Measurements from ENCODE around the gene PGAM5.
"Not testable (repeated sequence)": the region's sequence is repeated elsewhere in the genome, so short reads cannot be mapped to it uniquely, and the experiment has no call there.

The PGAM5 gene

DNA sequence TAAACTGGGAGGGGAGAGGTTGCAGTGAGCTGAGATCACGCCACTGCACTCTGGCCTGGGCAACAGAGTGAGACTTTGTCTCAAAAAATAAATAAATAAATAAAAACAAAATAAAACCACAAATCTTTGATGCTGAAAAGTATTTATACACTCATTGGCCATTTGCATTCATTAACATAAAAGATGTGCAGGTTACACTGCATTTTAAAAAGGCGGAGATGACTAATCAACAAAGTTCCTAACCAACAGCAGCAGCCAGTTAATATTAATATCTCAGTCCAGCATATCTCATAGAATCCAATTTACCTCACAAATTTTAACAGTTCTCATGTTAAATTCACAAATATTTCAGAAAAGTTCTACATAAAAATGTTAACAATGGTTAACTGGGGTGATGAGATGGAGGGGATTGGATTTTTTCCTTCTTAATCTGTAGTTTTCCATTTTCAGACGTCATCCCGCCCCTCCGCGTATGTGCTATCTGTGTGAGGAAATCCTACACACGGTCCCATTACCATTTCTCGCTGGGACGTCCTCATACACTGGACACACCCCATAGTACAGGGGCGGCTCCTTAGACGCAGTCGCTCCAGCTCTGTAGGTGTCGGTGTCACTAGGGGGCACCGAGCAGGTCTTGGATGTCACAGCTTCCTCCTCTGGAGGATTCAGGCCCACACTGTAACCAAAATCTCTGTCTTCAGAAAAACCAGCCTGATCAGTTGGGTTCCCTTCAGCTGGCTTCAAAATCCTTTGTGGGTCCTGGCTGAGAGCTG lies 43.7 kb downstream of the PGAM5 start:
- DNase-seq: no peak

GRCh38 chr12:132758825-132759224 lies 48.2 kb downstream of the PGAM5 start:
- DNase-seq: not testable (repeated sequence)

- no peak for DNase-seq
Measured at GRCh38 chr12:132759359-132759758, 48.7 kb downstream of the PGAM5 start.

GRCh38 chr12:132761032-132761920 lies 50.6 kb downstream of the PGAM5 start, which contains the start of gene ANKLE2:
Gene ANKLE2 (minus strand): TSS chr12:132761832. CDS start chr12:132761798, 34 bp downstream.
- DNase-seq: peak; percentile 64

GRCh38 chr12:132761921-132762583 lies 51.4 kb downstream of the PGAM5 start:
- peak; percentile 94 for DNase-seq

DNA sequence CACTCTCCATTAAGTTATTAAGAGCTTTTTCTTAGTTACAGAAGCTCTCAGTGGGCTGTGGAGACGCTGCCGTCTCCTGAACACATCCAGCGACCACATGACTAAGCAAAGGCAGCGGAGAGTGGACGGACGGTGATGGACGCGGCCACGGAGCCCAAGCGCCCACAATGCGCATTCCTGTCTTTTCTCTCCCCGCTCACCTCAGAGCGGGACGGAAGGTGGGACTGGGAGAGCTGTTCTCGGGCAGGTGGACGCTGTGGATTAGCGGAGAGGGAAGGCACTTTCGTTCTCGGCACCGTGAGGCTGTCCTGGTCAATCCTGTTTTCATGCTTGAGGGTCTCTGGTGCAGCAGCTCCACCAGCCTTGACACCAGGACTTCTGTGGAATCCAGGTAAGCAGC lies 53.6 kb downstream of the PGAM5 start:
- no peak for DNase-seq

GRCh38 chr12:132765361-132765760 lies 54.7 kb downstream of the PGAM5 start:
- DNase-seq: no peak

- DNase-seq: peak; percentile 36
Measured at GRCh38 chr12:132766380-132767085, 55.9 kb downstream of the PGAM5 start.

DNA sequence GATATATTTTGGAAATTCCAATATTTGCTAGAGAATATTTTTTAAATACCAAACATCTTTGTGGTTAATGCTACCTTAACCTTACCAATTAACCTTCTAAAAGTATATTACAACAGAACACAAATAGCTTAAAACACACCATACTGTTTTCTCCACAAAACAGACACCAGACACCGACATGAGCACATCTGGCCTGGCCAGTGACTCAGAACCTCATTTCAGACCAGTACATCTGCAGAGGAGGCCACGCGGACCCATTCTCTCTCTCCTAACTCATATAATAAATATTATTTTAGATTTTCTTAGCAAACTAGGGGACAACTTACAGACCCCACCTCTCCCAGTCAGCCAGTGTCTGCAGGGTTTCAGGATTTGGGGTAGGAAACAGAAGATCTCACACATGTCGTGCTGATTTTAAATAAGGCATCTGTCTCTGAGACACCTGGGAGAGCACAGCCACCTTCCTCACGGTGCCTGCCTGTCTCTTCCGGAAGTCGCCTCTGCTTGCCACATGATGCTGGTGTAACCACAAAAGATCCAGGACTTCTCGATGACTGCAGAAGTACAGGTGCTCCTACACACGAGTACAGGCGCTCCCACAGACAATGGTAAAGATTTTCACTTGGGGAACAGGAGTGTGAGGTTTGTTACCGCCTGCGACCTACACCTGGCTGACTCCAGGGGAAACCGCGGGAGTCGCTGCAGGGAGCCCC lies 60.6 kb downstream of the PGAM5 start:
- no peak for DNase-seq

Measured in OCI-M1 (cell line).